Lower leg skin (tissue), 4 donors: ENCODE measurements around the gene HSD17B10. TPM values are rescaled to one million over a fixed set of nuclear protein-coding genes. Genes with fewer than 3 reads are reported as not detected.

Experiments used
- DNase-seq, 2 donors: peaks; one replicate each; pipeline ENCODE4 v3.0.0-alpha.2; 2019; ENCODE audit warnings: low spot score in 2 of 2
- H3K4me3 ChIP-seq: fragments of 200-600 bp; sonication (generic); 2 replicates; pipeline ENCODE4 v1.5.1; 2017; ENCODE audit warnings: mild to moderate bottlenecking, low read depth; ENCODE audit not compliant: poor library complexity, severe bottlenecking
- CTCF ChIP-seq, 3 donors: fragments of 450-650 bp; IDR thresholded peaks; one replicate each; pipeline ENCODE4 v1.5.1; 2016; ENCODE audit warnings: antibody characterized with exemption in 3 of 3, mild to moderate bottlenecking in 3 of 3, moderate library complexity in 2 of 3
- POLR2A ChIP-seq, 2 donors: fragments of 450-650 bp; IDR thresholded peaks; one replicate each; pipeline ENCODE4 v1.6.1; 2016 to 2017; ENCODE audit warnings: antibody characterized with exemption in 2 of 2, mild to moderate bottlenecking in 1 of 2, moderate library complexity in 1 of 2
- WGBS, 2 donors: methylation state at CpG; one replicate each; pipeline ENCODE4 v1.1.5; 2018; 5-methylcytosine and 5-hydroxymethylcytosine counted together
- intact Hi-C: fragments of 100-400 bp; cut with DNase I; formaldehyde crosslinking; loops from one replicate; pipeline ENCODE4 v1.15.0; 2023; ENCODE audit warnings: low total_unique reads
- total RNA-seq, 4 donors: library from RNA; depleted of rRNA; stranded (reverse); fragments of >200 nt; gene quantifications; one replicate each; pipeline ENCODE4 v1.1.0, GENCODE V29; 2016

HSD17B10 gene
- total RNA-seq, 4 donors from 2014 or later: 61.2 to 109 (median 83.3) TPM

GRCh38 chrX:53440621-53441517 lies 6.7 kb upstream of the HSD17B10 start:
- WGBS, 2 donors: 3 to 15% methylated on average over 29 to 39 of the region's 39 CpGs
- intact Hi-C loops: no loop called here
- no peak overlapping the region for H3K4me3 ChIP-seq
- DNase-seq: peak; percentile 73 to 97
- TF ChIP-seq CTCF (IDR thresholded peaks at IDR 0.05): no peak
- TF ChIP-seq POLR2A (IDR thresholded peaks at IDR 0.05): no peak

- no peak overlapping the region for H3K4me3 ChIP-seq
- WGBS, 2 donors: 43 to 69% methylated on average over 5 of the region's 5 CpGs
- no peak for DNase-seq
- no peak for TF ChIP-seq CTCF (IDR thresholded peaks at IDR 0.05)
- TF ChIP-seq POLR2A (IDR thresholded peaks at IDR 0.05): no peak
- intact Hi-C loops: no loop called here
Observed at GRCh38 chrX:53440101-53440500, 5.9 kb upstream of the HSD17B10 start.

- no peak for DNase-seq
- no peak overlapping the region for H3K4me3 ChIP-seq
- 31 to 32% methylated on average over 1 of the region's 1 CpG for WGBS, 2 donors
- TF ChIP-seq CTCF (IDR thresholded peaks at IDR 0.05) (no peak), POLR2A (IDR thresholded peaks at IDR 0.05) (no peak)
- intact Hi-C loops: loop anchor here (10.0 kb wide), 1 partner anchor 124 kb away; no protein-coding TSS in a partner anchor
Observed at GRCh38 chrX:53438832-53439230, 4.7 kb upstream of the HSD17B10 start.

GRCh38 chrX:53438174-53438831 lies 4.1 kb upstream of the HSD17B10 start:
- intact Hi-C loops: loop anchor here (10.0 kb wide), 1 partner anchor 124 kb away; no protein-coding TSS in a partner anchor
- 52 to 71% methylated on average over 5 of the region's 5 CpGs for WGBS, 2 donors
- TF ChIP-seq POLR2A (IDR thresholded peaks at IDR 0.05): no peak
- TF ChIP-seq CTCF (IDR thresholded peaks at IDR 0.05): no peak

GRCh38 chrX:53437206-53437605 lies 3.0 kb upstream of the HSD17B10 start:
- 63 to 85% methylated on average over 2 of the region's 2 CpGs for WGBS, 2 donors
- DNase-seq: no peak
- TF ChIP-seq POLR2A (IDR thresholded peaks at IDR 0.05): no peak
- no peak for TF ChIP-seq CTCF (IDR thresholded peaks at IDR 0.05)
- intact Hi-C loops: loop anchor here (10.0 kb wide), 1 partner anchor 122 kb away; no protein-coding TSS in a partner anchor
- H3K4me3 ChIP-seq: no peak overlapping the region

More at GRCh38 chrX:53438174-53438831, 4.1 kb upstream of the HSD17B10 start:
- DNase-seq: no peak
- no peak overlapping the region for H3K4me3 ChIP-seq
